Stimulated activated naive B cell treated with anti-CD40 and anti-IgM and Interleukin-4, amounts not matched to agents 10 μg/mL and 1 μg/mL and 100 μg/mL, for 72 hours (primary cell): ENCODE results near the gene TVP23A.
"Not testable (repeated sequence)": the region's sequence is repeated elsewhere in the genome, so short reads cannot be mapped to it uniquely, and the experiment has no call there.

Source experiments
- ATAC-seq, 2 donors: fragments of 150-1000 bp; cut with Tn5 transposase; replicated peaks; 2 replicates each; pipeline ENCODE4 v1.10.0; 2021; ENCODE audit warnings: moderate library complexity in 1 of 2
- DNase-seq: peaks from one replicate; pipeline ENCODE4 v3.0.0; 2021
- H3K27ac Mint-ChIP-seq: one replicate; pipeline ENCODE4 v1.8.0; 2022; ENCODE audit warnings: mild to moderate bottlenecking, mixed read lengths
- H3K27me3 Mint-ChIP-seq, 2 donors: one replicate each; pipeline ENCODE4 v1.8.0; 2022; ENCODE audit warnings: mixed read lengths in 2 of 2
- H3K36me3 Mint-ChIP-seq, 2 donors: one replicate each; pipeline ENCODE4 v1.8.0; 2022; ENCODE audit warnings: mixed read lengths in 2 of 2, mild to moderate bottlenecking in 1 of 2
- H3K4me1 Mint-ChIP-seq, 2 donors: one replicate each; pipeline ENCODE4 v1.8.0; 2022; ENCODE audit warnings: mixed read lengths in 2 of 2, mild to moderate bottlenecking in 1 of 2
- H3K4me3 Mint-ChIP-seq, 2 donors: one replicate each; pipeline ENCODE4 v1.8.0; 2022; ENCODE audit warnings: mild to moderate bottlenecking in 2 of 2, mixed read lengths in 2 of 2, moderate library complexity in 1 of 2
- H3K9me3 Mint-ChIP-seq, 2 donors: one replicate each; pipeline ENCODE4 v1.8.0; 2022; ENCODE audit warnings: mixed read lengths in 2 of 2, mild to moderate bottlenecking in 1 of 2

TVP23A gene

DNA sequence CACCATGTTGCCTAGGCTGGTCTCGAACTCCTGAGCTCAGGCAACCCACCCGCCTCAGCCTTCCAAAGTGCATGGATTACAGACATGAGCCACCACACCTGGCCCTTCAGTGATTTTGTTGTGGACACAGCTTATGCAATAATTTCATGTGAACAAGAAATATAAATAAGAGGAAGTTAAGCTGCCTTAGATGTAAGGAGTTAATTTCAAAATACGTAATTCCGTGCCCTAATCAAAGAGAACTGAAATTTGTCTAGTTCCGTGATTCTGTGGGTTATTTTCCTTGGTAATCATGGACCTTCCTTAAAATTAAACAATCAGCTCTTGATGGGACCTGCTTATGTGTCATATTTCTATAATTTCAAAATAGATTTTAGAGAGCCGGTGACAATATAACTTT, 11.9 kb downstream of the TVP23A start:
- H3K27me3 Mint-ChIP-seq, result no peaks in the 10 kb centered on the region
- H3K4me1 Mint-ChIP-seq, result peaks cover 51 to 71% of the 10 kb centered on the region in 2 donors
- peaks cover 0 to 8% of the 10 kb centered on the region in 2 donors for H3K36me3 Mint-ChIP-seq
- ATAC-seq (peak; percentile 57), DNase-seq (no peak)
- H3K9me3 Mint-ChIP-seq, result peaks cover 0 to 5% of the 10 kb centered on the region in 2 donors
- peak overlapping the region in 1 of 2 donors; percentile 66 for H3K4me3 Mint-ChIP-seq
- peak overlapping the region; percentile 95 for H3K27ac Mint-ChIP-seq

DNA sequence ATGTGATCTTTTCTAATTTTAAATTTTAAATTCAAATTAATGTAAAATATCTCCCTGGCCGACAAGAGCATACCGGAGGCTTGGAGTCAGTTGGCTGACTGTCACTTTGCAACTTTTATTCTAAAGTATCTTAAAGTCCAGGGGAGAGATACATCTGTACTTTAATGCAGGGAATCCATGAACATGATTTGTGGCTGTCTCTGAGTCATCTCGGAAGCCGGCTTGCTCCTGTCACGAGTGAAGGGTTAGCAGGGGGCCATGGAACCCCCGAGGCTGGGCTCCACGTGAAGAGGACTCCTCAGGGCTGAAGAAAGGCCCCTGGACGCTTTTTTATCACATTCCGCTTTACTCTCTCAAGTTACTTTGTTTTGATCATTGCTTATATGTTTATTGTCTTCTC, 13.3 kb downstream of the TVP23A start:
- Mint-ChIP-seq H3K27me3 (no peaks in the 10 kb centered on the region), H3K9me3 (peaks cover 0 to 5% of the 10 kb centered on the region in 2 donors), H3K4me1 (peaks cover 45 to 60% of the 10 kb centered on the region in 2 donors), H3K4me3 (no peak overlapping the region), H3K27ac (peak overlapping the region; percentile 82), H3K36me3 (peaks cover 0 to 4% of the 10 kb centered on the region in 2 donors)
- ATAC-seq (no peak), DNase-seq (no peak)

DNA sequence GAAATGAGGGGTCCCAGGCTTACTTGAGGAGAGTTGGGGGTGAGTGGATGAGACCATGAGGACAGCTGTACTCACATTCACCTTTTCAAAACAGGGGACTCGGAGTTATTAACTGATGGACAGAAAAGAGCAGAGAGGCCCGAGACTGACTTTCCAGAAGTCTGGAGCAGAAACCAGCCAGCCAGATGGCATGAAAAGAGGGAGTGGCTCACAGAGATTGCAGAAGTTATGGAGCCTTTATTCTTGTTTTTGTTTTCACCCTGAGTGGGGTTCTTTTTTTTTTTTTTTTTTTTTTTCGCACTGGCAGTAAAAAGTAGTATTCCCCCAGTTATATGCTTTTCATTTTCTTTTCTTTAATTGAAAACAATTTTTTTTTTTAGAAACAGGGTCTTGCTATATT, 18.9 kb downstream of the TVP23A start:
- H3K27ac Mint-ChIP-seq, result peak overlapping the region; percentile 76
- ATAC-seq, result no peak
- H3K27me3 Mint-ChIP-seq, result no peaks in the 10 kb centered on the region
- DNase-seq, result no peak
- H3K4me3 Mint-ChIP-seq, result no peak overlapping the region
- H3K36me3 Mint-ChIP-seq, result peaks cover 0 to 10% of the 10 kb centered on the region in 2 donors
- H3K9me3 Mint-ChIP-seq, result peaks cover 0 to 2% of the 10 kb centered on the region in 2 donors
- peaks cover 25 to 28% of the 10 kb centered on the region in 2 donors for H3K4me1 Mint-ChIP-seq

GRCh38 chr16:10791048-10791447, 27.5 kb downstream of the TVP23A start:
- Mint-ChIP-seq H3K4me1 (peaks cover 43 to 65% of the 10 kb centered on the region in 2 donors), H3K27ac (peak overlapping the region; percentile 95), H3K9me3 (peaks cover 4 to 5% of the 10 kb centered on the region in 2 donors), H3K27me3 (no peaks in the 10 kb centered on the region), H3K36me3 (peaks cover 6 to 14% of the 10 kb centered on the region in 2 donors), H3K4me3 (peak overlapping the region; percentile 4 to 28)
- ATAC-seq (peak; percentile 92 to 94), DNase-seq (peak; percentile 50)

DNA sequence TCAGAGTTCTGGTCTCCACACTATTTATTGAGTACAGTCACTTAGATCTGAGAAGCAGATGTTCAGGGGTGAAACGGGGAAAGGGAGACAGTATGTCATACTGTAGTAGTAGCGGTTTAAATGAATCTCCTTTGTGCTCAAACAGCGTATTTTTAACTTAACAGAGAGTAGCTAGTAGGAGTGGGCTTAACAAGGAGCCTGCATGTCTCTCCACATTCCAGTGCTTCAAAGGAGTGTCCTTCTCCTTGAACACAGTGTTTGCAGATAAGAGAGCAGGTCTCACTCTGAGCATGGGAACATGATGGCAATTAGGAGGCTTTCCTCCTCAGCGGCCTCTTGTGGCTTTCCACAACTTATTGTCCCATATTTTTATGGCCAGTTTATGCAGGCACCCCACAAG, 30.0 kb downstream of the TVP23A start:
- DNase-seq, ATAC-seq, H3K9me3 Mint-ChIP-seq, H3K27me3 Mint-ChIP-seq, H3K4me3 Mint-ChIP-seq: not testable (repeated sequence)
- Mint-ChIP-seq H3K27ac (peak overlapping the region; percentile 78), H3K4me1 (peaks cover 44 to 64% of the 10 kb centered on the region in 2 donors), H3K36me3 (peaks cover 6 to 14% of the 10 kb centered on the region in 2 donors)

DNA sequence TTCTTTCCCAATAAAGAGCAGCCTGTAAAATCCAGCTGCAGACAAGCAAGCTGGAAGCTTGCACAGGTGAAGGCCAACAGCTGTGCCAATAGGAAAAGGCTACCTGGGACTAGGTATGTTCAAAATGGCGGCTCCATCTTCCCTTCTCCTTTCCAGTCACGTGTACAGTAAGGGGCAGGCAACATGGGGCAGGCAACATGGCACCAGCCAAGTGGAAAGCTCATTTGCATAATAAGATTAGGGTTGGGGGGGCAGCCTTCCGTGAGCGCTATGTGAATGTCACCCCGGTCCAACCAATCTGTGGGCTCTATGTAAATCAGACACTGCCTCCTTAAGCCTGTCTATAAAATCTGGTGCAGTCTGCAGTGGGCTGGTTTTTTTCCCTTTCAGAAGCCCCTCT, 31.3 kb downstream of the TVP23A start:
- peak; percentile 44 to 45 for ATAC-seq
- DNase-seq, result peak; percentile 44
- H3K4me3 Mint-ChIP-seq, result no peak overlapping the region
- no peaks in the 10 kb centered on the region for H3K27me3 Mint-ChIP-seq
- peaks cover 4 to 5% of the 10 kb centered on the region in 2 donors for H3K9me3 Mint-ChIP-seq
- peaks cover 5 to 11% of the 10 kb centered on the region in 2 donors for H3K36me3 Mint-ChIP-seq
- H3K4me1 Mint-ChIP-seq, result peaks cover 37 to 61% of the 10 kb centered on the region in 2 donors
- H3K27ac Mint-ChIP-seq, result peak overlapping the region; percentile 78

GRCh38 chr16:10782628-10783027, 36.0 kb downstream of the TVP23A start:
- Mint-ChIP-seq H3K27ac (no peak overlapping the region), H3K4me3 (no peak overlapping the region), H3K4me1 (peaks cover 42 to 62% of the 10 kb centered on the region in 2 donors), H3K9me3 (peaks cover 0 to 2% of the 10 kb centered on the region in 2 donors), H3K27me3 (no peaks in the 10 kb centered on the region), H3K36me3 (peaks cover 2 to 3% of the 10 kb centered on the region in 2 donors)
- ATAC-seq, result no peak
- DNase-seq, result no peak

DNA sequence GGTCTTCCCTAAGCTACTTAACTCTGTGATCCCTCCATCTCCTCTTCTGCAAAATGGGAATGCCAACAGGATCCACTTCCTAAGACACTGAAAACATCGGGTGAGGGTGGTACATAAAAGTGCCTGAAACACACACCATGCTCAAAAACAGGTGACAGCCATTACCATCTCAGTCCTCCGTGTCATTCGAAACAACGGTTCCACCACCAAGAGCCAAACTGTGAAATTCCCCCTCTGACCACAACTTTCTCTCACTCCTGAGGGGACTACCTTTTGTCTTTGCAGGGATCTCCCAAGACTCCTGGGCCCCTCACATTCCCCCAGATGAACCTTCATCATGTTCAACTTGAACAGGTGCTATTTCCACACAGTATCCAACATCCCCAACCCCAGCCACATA, 38.0 kb downstream of the TVP23A start:
- Mint-ChIP-seq H3K4me3 (peak overlapping the region in 1 of 2 donors; percentile 5), H3K4me1 (peaks cover 36 to 68% of the 10 kb centered on the region in 2 donors), H3K27me3 (no peaks in the 10 kb centered on the region), H3K36me3 (peaks cover 0 to 2% of the 10 kb centered on the region in 2 donors), H3K27ac (peak overlapping the region; percentile 93), H3K9me3 (no peaks in the 10 kb centered on the region)
- peak in 1 of 2 donors; percentile 45 for ATAC-seq
- DNase-seq, result no peak

DNA sequence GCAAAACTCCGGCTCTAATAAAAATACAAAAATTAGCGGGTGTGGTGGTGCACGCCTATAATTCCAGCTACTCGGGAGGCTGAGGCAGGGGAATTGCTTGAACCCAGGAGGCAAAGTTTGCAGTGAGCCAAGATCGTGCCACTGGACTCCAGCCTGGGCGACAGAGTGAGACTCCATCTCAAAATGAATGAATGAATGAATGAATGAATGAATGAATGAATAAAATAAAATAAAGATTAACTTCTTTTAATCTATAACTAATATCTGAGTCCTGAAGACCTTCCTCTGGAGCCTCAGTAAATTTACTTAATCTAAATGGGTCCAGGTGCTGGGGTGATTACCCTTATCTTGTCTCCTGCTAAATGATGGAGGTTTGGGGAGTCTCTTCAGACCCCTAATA, 38.7 kb downstream of the TVP23A start:
- H3K4me3 Mint-ChIP-seq, H3K9me3 Mint-ChIP-seq, H3K27me3 Mint-ChIP-seq, DNase-seq, H3K36me3 Mint-ChIP-seq, ATAC-seq: not testable (repeated sequence)
- Mint-ChIP-seq H3K4me1 (peaks cover 42 to 75% of the 10 kb centered on the region in 2 donors), H3K27ac (peak overlapping the region; percentile 93)

DNA sequence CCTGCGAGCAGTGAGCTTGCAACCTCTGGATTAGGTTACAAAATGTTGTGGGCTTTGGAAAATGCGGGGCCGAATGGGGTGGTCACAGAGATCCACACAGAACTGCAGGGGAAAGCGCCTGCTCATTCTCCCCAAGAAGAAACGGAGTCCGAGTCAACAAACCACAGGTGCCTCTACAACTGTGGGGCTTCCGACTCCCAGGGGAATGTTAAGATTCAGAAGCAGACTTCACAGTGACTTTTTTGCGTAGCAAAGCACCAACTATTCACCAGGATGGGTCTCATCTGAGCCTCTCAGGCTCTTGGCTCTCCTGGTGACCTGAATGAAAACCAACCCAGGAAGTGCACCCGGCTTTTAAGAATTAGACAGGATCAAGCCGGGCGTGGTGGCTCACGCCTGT, 41.2 kb downstream of the TVP23A start:
- Mint-ChIP-seq H3K4me1 (peaks cover 40 to 67% of the 10 kb centered on the region in 2 donors), H3K9me3 (no peaks in the 10 kb centered on the region), H3K27ac (peak overlapping the region; percentile 26), H3K36me3 (peaks cover 2 to 4% of the 10 kb centered on the region in 2 donors), H3K4me3 (no peak overlapping the region), H3K27me3 (no peaks in the 10 kb centered on the region)
- no peak for ATAC-seq
- DNase-seq, result no peak

DNA sequence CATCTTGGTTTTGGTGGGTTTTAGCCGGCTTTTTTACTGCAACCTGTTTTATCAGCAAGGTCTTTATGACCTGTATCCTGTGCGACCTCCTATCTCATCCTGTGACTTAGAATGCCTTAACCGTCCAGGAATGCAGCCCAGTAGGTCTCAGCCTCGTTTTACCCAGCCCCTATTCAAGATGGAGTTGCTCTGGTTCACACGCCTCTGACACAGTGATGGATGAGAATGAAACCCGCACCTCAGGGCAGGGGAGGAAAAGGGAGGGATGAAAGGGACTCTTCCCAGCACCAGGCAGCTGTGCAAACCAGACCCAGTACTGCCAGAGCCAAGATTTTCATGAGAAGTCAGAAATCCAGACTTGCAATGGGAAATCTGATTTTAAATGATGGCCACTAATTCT, 41.7 kb downstream of the TVP23A start:
- Mint-ChIP-seq H3K4me1 (peaks cover 38 to 64% of the 10 kb centered on the region in 2 donors), H3K27ac (peak overlapping the region; percentile 26)
- DNase-seq, H3K36me3 Mint-ChIP-seq, H3K4me3 Mint-ChIP-seq, H3K9me3 Mint-ChIP-seq, ATAC-seq, H3K27me3 Mint-ChIP-seq: not testable (repeated sequence)

- Mint-ChIP-seq H3K9me3 (no peaks in the 10 kb centered on the region), H3K4me3 (peak overlapping the region in 1 of 2 donors; percentile 12), H3K27ac (peak overlapping the region; percentile 89), H3K4me1 (peaks cover 38 to 66% of the 10 kb centered on the region in 2 donors), H3K27me3 (no peaks in the 10 kb centered on the region), H3K36me3 (peaks cover 2 to 4% of the 10 kb centered on the region in 2 donors)
- peak; percentile 34 for DNase-seq
- peak; percentile 51 to 71 for ATAC-seq
These were observed 42.3 kb downstream of the TVP23A start for GRCh38 chr16:10776280-10776679.

- H3K36me3 Mint-ChIP-seq, result peaks cover 34 to 38% of the 10 kb centered on the region in 2 donors
- H3K9me3 Mint-ChIP-seq, result no peaks in the 10 kb centered on the region
- DNase-seq (no peak), ATAC-seq (no peak)
- no peaks in the 10 kb centered on the region for H3K27me3 Mint-ChIP-seq
- H3K4me1 Mint-ChIP-seq, result peaks cover 37 to 59% of the 10 kb centered on the region in 2 donors
- no peak overlapping the region for H3K4me3 Mint-ChIP-seq
- H3K27ac Mint-ChIP-seq, result no peak overlapping the region
These were observed 47.7 kb downstream of the TVP23A start for GRCh38 chr16:10770907-10771306.

DNA sequence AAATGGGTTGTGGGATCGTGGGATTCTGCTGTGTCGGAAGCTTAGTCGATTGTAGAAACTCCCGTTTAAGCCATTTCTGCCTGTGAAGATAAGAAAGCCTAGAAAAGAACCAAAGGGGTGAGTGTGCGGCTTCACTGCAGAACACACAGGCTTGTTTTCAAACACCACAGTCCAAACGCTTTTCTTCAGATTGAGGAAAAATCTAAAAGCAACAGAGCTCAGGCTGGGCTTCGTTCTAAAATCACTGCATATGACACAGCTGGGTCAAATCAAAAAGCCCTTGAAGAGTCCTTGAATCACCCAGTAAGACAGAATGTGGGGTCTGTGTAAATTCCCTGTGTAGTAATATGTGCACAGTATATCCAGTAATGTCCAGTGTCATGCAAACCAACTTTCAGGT, 49.2 kb downstream of the TVP23A start:
- Mint-ChIP-seq H3K4me1 (peaks cover 39 to 59% of the 10 kb centered on the region in 2 donors), H3K9me3 (no peaks in the 10 kb centered on the region), H3K4me3 (no peak overlapping the region), H3K36me3 (peaks cover 45 to 51% of the 10 kb centered on the region in 2 donors), H3K27ac (no peak overlapping the region), H3K27me3 (no peaks in the 10 kb centered on the region)
- DNase-seq (no peak), ATAC-seq (no peak)

GRCh38 chr16:10767127-10767526, 51.5 kb downstream of the TVP23A start:
- peaks cover 66 to 69% of the 10 kb centered on the region in 2 donors for H3K36me3 Mint-ChIP-seq
- H3K4me1 Mint-ChIP-seq, result peaks cover 52 to 71% of the 10 kb centered on the region in 2 donors
- H3K27ac Mint-ChIP-seq, result peak overlapping the region; percentile 81
- DNase-seq, result no peak
- H3K4me3 Mint-ChIP-seq, result no peak overlapping the region
- no peaks in the 10 kb centered on the region for H3K27me3 Mint-ChIP-seq
- peaks cover 0 to 2% of the 10 kb centered on the region in 2 donors for H3K9me3 Mint-ChIP-seq
- no peak for ATAC-seq
